ENCODE measurements around the gene FAM20A.

Gene FAM20A

DNA sequence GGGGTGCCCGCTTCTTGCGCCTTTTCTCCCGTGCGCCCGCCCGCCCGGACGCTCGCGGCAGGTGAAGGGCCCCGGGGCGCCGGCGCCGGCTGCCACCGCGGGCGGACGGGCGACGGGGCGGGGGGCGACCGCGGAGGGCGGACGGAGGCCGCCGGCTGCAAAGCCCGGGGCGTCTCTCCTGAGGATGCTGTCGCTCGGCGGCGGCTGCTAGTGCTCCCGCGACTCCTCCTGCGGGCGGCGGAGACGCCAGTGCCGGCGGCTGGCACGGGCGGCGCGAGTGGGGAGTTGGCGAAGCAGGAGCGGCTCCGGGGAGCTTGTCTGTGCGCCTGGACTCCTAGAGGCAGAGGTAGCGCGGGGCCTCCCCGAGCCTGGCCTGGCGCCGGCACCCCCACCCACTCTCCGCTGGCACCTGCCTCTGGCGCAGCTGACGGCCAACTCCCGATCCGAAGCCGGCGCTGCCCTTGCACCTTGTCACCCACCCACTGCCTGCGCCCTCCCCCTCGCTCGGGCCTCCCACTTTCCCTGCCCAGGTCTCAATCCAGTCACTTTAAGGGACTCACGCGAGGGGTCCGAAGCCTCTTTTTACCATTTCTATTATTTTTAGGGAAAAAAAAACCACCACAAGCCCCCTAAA lies at the start of gene FAM20A:
Gene FAM20A, minus strand, starts transcription at position 437 of the 634 bp plus-strand sequence. CDS start 701 bp downstream, outside the sequence.
- DNase-seq = peak; percentile 15

DNA sequence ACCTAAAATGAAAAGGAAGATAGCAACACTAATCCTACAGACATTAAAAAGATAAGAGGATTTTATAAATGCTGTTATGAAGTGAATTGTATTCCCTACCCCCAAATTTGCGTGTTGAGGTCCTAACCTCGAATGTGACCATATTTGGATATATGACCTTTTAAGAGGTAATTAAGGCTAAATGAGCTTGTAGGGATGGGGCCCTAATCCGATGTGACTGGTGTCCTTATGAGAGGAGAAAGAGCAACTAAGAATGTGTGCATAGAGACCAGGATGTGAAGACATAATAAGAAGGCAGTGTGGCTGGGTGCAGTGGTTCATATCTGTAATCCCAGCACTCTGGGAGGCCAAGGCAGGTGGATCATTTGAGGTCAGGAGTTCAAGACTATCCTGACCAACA lies 48.2 kb upstream of the FAM20A start:
- DNase-seq = no peak

GRCh38 chr17:68646626-68647526 lies 45.7 kb upstream of the FAM20A start:
- no peak for DNase-seq

GRCh38 chr17:68642118-68642412 lies 40.9 kb upstream of the FAM20A start:
- no peak for DNase-seq

DNA sequence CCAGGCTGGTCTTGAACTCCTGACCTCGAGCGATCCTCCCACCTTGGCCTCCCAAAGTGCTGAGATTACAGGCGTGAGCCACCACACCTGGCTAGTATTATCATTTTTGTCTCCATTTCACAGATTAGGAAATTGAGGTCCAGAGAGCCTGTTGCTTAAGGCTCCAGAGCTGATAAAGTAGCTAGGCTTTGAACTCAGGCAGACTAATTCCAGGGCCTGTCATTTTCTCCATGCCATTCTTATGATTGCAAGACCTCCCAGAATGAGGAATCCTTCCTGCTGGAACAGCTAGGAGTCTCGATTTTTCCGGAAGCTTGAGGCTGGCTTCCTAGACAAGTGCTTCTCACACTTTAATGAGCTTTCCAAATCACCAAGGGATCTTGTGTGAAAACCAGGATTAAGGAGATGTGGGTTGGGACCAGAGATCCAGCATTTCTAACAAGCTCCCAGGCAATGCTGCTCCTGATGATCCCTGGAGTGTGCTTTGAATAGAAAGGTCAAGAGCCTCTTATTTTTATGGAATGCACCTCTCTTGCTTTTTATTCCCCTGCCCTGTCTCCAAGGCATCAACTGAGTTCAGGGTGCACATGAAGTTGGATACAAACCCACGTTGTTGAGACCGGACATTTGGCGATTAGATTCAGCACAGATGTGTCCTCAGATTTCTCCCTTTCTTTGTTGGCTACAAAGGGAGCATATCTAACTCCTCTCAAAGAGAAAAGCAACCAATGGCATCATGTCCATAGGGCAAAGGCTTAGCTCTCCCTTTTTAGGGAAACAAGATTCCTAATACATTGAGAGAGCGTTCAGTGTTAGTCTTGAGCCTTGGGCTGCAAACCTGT lies 40.3 kb upstream of the FAM20A start:
- no peak for DNase-seq

- no peak for DNase-seq
Observed at GRCh38 chr17:68640242-68640989, 39.2 kb upstream of the FAM20A start.

- DNase-seq = no peak
Observed at GRCh38 chr17:68634345-68634876, 33.2 kb upstream of the FAM20A start.

- no peak for DNase-seq
Observed at GRCh38 chr17:68628576-68628957, 27.4 kb upstream of the FAM20A start.

DNA sequence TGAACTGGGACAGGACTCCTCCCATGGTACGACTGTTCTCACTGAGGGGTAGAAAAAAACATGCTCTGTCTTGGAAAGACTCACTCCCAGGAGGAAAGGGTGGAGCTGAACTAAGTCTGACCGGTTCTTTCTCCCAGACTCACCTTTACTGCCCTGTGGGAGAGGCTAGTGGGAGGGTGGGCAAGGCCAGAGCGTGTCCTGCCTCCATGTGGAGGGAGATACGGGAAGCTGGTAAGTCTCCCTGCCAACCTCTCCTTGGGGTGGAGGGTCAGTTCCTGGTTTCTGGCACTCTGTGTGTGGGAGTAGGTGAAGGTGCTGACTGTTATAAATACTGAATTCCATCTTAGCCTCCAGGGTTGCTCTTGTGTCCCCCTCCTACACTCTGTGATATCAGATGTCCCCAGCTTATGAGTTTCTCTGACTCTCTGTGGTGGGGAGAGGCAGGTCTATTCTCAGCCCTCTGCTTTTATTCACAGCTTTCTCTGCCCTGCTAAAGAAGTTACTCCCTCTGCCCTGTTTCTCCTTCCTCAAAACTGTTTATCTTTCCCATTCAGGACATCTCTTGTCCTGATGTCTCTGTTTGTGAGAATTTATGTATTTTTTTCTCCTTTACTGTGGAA lies 26.9 kb upstream of the FAM20A start:
- DNase-seq = no peak

- DNase-seq = no peak
Observed at GRCh38 chr17:68624381-68624780, 23.2 kb upstream of the FAM20A start.

DNA sequence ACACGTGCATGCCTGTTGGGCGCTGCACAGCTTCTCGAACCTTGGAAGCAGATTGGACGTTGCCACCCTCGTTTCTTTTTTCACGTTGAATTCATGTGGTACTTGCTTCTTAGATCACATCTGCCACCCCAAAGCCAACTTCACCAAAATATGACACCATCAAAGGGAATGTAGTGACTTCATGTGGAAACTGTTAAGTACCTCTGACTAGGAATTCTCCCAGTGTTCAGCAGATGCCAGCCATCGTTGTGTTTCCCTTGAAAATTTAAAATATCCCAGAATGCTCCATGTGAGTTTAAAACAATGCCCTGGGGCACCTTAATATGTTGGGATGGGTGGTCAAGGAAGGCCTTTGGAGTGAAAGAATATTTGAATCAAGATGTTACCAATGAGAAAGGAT lies 22.6 kb upstream of the FAM20A start:
- no peak for DNase-seq

DNA sequence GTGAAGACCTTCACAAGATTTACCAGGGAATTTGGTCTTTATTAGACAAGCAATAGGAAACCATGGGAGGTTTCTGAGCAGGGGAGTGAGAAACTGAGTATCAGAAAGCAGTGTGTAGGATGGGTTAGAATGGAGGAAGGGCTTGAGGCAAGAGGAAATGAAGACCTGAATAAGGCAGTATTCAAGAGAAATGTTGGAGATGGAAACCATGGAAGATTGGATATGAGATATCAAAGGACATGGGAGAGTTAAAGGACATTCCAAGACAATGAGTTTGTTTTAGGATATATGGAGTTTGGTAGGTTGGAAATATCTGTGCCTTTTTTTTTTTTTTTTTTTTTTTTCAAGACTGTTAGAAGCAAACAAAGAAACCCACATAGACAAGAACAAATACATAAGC lies 21.3 kb upstream of the FAM20A start:
- DNase-seq = no peak

DNA sequence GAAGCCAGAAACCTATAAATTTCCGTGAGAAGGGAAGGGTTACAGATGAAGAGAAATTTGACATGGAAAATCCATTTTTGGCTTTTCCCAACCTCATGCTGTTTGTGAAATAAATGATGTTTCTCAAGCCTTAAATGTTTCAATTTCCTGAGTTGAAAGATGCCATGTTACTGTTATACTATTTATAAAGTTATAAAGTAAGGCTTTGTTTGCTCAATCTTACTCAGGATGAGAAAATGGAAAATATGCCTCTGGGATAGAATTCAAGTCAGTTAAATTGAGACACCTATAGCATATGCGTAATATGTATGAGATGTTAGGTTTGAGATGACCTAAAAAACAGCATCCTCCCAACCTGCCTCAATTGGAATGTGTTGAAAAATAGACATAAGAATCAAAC lies 19.9 kb upstream of the FAM20A start:
- no peak for DNase-seq

- DNase-seq = no peak
Observed at GRCh38 chr17:68616334-68616733, 15.2 kb upstream of the FAM20A start.

DNA sequence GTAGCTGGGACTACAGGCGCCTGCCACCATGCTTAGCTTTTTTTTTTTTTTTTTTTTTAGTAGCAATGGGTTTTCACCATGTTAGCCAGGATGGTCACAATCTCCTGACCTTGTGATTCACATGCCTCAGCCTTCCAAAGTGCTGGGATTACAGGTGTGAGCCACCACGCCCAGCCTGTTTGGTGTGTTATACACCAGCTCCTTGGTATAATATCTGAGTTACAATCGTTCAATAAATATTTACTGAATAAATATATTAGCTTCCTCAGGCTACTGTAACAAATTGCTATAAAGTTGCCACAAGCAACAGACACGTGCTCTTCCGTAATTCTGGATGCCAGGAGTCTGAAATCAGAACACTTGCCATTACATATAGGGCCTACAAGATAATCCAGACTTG lies 13.6 kb upstream of the FAM20A start:
- no peak for DNase-seq

- peak; percentile 57 for DNase-seq
Observed at GRCh38 chr17:68613739-68614298, 12.7 kb upstream of the FAM20A start.

- DNase-seq = no peak
Observed at GRCh38 chr17:68612923-68613292, 11.7 kb upstream of the FAM20A start.

DNA sequence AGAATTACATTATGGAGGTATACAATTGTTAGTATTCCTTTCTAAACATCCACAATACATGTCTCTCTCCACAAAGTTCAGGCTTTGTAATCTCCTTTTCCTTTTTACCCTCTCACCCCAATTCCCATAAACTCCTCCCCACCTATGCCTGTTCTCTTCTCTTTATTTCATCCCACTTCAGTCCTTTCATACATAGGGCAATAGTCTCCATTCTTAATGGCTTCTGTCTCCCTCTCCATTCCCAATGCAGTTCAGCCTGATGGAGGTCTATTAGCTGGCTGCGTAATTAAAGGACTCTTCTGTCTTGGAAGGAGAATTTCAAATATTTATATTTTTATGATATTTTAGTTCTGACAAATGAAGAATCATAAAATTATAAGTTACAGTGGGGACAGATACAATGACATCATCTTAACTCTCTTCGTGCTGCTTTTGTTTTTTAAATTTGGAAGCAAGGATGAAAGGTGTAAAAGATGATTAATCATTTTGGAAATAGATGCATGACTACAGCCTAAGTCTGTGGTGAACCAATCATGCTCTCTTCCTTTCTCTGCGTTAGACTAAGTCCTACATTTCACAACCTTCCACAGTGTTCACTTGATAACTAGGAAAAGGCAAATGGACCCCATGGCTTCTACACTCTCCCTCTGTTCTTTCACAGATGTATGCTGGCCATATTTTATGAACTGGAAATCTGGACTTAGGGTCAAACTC lies 11.2 kb upstream of the FAM20A start:
- DNase-seq = no peak

- DNase-seq = no peak
Observed at GRCh38 chr17:68611353-68612208, 10.4 kb upstream of the FAM20A start.

GRCh38 chr17:68610554-68610953 lies 9.4 kb upstream of the FAM20A start:
- DNase-seq = no peak
